GM18858 (cell line): ENCODE measurements around the gene TFAP2B.

Experiments used
- ATAC-seq: cut with Tn5 transposase; IDR thresholded peaks from one replicate; pipeline ENCODE4 v1.9.1; 2021; ENCODE audit not compliant: unreplicated experiment

Gene TFAP2B

GRCh38 chr6:50824552-50824951 lies 5.9 kb downstream of the TFAP2B start:
- ATAC-seq = no peak

- no peak for ATAC-seq
Measured at GRCh38 chr6:50825375-50826036, 6.8 kb downstream of the TFAP2B start.

GRCh38 chr6:50826037-50826761 lies 7.5 kb downstream of the TFAP2B start:
- ATAC-seq = no peak

- no peak for ATAC-seq
Measured at GRCh38 chr6:50826803-50827202, 8.1 kb downstream of the TFAP2B start.

GRCh38 chr6:50829049-50829448 lies 10.4 kb downstream of the TFAP2B start:
- ATAC-seq = no peak

GRCh38 chr6:50829898-50830444 lies 11.3 kb downstream of the TFAP2B start:
- no peak for ATAC-seq

- ATAC-seq = no peak
Measured at GRCh38 chr6:50831186-50831585, 12.5 kb downstream of the TFAP2B start.

- ATAC-seq = no peak
Measured at GRCh38 chr6:50832912-50833311, 14.2 kb downstream of the TFAP2B start.

GRCh38 chr6:50834929-50835410 lies 16.3 kb downstream of the TFAP2B start:
- ATAC-seq = no peak

GRCh38 chr6:50836231-50836630 lies 17.6 kb downstream of the TFAP2B start:
- ATAC-seq = no peak

GRCh38 chr6:50837589-50838445 lies 19.1 kb downstream of the TFAP2B start:
- ATAC-seq = no peak

- no peak for ATAC-seq
Measured at GRCh38 chr6:50840112-50840810, 21.6 kb downstream of the TFAP2B start.

- no peak for ATAC-seq
Measured at GRCh38 chr6:50840811-50841192, 22.1 kb downstream of the TFAP2B start.

GRCh38 chr6:50842446-50842845 lies 23.8 kb downstream of the TFAP2B start:
- ATAC-seq = no peak

- no peak for ATAC-seq
Measured at GRCh38 chr6:50842861-50843384, 24.3 kb downstream of the TFAP2B start.

- ATAC-seq = no peak
Measured at GRCh38 chr6:50843842-50844241, 25.2 kb downstream of the TFAP2B start.

- no peak for ATAC-seq
Measured at GRCh38 chr6:50845499-50846143, 26.9 kb downstream of the TFAP2B start.

- no peak for ATAC-seq
Measured at GRCh38 chr6:50846144-50846851, 27.6 kb downstream of the TFAP2B start.

GRCh38 chr6:50846852-50847155 lies 28.1 kb downstream of the TFAP2B start:
- no peak for ATAC-seq
